Raji (cell line): ENCODE results near the gene GARIN5A.

ENCODE experiments used
- POLR2A ChIP-seq: IDR thresholded peaks from 2 replicates; pipeline ENCODE4 v1.6.1; 2011; ENCODE audit warnings: low read depth, low read length, control low read depth; ENCODE audit not compliant: insufficient read depth

GARIN5A gene

DNA sequence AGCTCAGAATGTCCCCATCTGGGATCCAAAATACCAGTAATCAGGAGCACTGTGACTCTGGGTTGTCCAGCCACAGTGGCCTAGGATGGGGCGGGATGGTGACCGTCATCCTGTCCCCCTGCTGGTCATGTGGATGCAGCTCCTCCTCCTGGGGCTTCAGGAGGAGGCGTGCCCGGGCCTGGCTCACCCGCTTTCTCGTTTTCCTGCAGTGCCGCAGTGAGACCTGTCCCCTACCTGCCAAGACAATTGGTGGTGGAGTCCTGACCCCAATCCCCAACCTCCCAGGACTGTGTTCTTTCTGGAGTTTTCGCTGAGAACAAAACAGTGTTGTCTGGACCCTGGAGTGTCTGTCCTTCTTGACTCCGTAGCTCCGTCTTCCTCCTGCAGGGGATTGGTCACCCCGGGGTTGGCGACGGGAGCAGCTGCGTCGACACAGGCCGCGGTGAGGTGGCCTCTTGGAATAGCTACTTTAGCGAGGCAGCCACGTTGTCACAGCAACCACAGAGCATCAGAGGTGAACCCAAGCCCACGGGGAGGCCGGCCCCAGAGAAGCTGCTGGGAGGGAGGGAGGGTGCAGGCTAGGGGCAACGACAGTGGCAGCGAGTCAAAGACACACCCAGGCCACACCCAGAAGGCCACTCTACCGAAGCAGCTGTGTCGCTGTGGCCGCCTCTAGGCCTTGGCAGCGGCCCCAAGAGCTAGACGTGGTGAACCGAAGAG lies 10.5 kb downstream of the GARIN5A start:
- no peak for TF ChIP-seq POLR2A

GRCh38 chr19:50465000-50465399 lies 11.6 kb downstream of the GARIN5A start:
- no peak for TF ChIP-seq POLR2A

DNA sequence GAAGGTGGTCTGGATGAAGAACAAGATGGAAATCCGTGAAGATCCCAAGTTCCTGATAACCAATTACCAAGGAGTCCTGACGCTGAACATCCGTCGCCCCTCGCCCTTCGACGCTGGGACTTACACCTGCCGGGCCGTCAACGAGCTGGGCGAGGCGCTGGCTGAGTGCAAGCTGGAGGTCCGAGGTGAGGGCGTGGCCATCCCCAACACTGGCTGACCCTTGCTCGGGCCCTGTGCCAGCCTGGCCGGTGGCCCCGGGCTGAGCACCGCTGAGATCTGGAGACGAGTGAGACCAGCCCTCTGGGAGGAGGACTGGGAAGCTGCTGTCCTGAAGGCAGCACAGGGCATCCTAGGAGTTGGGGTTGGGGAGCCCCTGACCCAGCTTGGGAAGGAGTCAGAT lies 12.3 kb downstream of the GARIN5A start:
- TF ChIP-seq POLR2A: no peak

DNA sequence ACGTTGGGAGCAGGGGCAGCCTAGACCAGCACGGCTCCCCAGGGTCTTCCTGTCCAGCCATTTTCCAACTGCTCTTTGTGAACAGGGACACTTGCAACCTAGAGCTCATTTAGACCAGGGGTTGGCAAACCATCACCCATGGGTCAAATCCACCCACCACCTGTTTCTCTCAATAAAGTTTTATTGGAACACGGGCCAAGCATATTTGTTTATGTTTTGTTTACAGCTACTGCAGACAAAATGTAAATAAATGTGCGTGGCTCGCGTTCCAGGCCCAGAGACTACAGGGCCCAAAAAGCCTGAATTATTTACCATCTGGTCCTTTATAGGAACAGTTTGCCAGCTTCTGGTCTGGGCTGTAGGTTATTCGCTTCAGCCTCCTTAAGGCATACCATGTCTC lies 13.7 kb downstream of the GARIN5A start:
- no peak for TF ChIP-seq POLR2A

DNA sequence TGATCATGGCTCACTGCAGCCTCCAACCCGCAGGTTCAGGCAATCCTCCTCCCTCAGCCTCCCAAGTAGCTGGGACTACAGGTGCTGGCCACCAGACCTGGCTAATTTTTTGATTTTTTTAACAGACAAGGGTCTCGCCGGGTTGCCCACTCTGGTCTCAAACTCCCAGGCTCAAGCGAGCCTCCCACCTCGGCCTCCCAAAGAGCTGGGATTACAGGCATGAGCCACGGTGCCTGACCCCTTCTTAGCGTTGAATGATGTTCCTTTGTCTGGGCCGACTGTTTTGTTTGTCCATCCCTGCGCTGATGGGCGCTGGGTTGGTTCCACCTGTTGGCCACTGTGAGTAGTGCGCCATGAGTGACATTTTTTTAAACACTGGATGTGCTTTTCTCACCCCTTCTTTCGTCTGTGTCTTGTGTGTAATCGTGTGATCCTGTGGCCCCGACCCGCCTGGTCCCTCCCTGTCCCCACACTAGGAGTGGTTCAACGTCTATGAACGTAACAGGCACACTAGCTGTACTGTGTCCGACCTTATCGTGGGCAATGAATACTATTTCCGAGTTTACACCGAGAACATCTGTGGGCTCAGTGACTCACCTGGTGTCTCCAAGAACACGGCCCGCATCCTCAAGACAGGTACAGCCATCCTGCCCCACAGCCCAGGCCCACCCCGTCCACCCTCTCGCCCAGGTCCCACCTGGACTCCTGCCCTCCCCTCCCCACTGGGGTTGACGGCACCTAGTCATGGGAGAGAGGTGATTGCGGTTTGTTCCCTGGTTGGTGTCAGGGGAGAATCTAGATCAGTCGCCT lies 15.4 kb downstream of the GARIN5A start:
- peak; percentile 42 for TF ChIP-seq POLR2A

- TF ChIP-seq POLR2A: peak; percentile 22; the same call in 1 of the 2 replicates
These were observed 16.4 kb downstream of the GARIN5A start for GRCh38 chr19:50460161-50460765.

DNA sequence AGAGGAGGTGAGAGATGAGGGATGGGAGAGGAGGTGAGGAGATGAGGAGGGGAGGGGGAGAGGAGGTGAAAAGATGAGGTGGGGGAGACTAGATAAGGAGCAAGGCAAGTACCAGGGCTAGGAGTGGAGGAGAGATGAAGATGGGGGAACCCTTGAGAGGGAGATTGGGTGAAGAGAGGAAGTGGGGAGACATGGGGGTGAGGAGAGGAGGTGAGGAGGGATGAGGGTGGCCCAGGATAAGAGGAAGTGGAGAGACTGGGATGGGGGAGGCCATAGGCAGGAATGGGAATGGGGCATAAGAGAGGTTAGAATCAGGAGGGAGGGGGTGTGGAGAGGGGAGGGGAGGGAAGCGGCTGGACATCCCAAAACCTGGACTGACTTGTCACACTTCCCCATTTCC lies 17.0 kb downstream of the GARIN5A start:
- TF ChIP-seq POLR2A: no peak

- no peak for TF ChIP-seq POLR2A
These were observed 17.6 kb downstream of the GARIN5A start for GRCh38 chr19:50459067-50459456.

DNA sequence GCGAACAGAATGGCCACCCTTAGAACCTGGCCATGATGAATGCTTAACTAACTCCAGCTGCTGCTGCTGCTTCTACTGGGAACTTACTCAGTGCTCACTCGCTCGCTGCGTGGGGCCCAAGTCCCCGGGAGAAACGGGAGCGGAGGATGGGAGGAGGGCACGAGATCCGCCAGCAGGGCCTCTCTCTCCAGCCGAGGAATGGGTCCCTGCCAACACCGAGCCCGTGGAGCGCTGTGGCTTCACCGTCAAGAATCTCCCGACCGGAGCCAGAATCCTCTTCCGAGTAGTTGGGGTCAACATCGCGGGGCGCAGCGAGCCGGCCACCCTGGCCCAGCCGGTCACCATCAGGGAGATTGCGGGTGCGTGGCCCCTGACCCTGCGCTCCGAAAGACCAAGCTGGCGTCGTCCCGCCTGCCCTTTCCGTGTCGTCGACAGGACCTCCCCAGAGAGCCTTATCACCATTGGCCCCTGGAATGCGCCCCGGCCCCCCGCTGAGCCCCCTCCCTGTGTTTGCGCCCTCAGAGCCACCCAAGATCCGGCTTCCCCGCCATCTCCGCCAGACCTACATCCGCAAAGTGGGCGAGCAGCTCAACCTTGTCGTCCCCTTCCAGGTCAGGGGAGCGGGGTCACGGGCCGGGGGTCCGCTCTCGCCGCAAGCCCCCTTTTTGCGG lies 18.1 kb downstream of the GARIN5A start:
- no peak for TF ChIP-seq POLR2A

DNA sequence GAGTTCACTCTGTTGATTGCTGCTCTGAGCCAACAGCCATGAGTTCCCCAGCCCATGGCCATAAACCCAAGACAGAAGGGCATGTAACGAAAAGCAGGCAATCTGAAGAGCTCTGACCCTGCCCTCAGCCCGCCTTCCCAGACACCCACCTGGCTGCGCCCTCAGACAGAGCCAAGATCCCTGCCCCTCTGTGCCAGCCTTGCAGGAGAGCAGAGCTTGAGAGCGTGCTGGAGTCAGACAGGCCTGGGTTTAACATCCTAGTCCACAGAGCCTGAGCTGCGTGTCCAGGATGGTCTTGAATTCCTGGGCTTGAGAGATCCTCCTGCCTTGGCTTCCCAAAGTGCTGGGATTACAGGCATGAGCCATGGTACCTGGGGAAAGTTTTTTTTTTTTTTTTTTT lies 19.3 kb downstream of the GARIN5A start:
- no peak for TF ChIP-seq POLR2A

DNA sequence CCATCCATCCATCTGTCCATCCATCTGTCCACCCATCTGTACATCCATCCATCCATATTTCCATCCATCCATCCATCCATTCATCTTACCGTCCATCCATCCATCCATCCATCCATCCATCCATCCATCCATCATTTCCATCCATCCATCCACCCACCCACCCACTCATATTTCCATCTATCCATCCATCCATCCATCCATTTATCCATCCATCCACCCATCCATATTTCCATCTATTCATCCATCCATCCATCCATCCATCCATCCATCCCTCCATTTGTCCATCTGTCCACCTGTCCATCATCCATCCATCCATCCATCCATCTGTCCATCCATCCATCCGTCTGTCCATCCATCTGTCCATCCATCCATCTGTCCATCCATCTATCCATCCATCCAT lies 20.7 kb downstream of the GARIN5A start:
- no peak for TF ChIP-seq POLR2A

GRCh38 chr19:50453243-50453642 lies 23.4 kb downstream of the GARIN5A start:
- no peak for TF ChIP-seq POLR2A

DNA sequence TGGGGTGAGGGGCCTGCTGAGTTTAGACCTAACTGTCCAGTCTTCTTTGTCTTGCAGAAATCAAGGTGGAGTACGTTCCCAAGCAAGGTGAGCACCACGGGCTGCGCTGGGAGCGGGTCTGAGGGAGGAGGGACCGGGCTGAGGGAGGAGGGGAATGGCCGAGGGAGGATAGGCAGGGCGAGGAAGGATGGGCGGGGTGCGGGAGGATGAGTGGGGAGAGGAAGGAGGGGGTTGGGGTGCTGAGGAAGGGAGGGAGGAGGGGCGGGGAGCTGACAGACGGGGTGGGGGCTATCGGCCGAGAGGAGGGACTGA lies 25.5 kb downstream of the GARIN5A start:
- no peak for TF ChIP-seq POLR2A

DNA sequence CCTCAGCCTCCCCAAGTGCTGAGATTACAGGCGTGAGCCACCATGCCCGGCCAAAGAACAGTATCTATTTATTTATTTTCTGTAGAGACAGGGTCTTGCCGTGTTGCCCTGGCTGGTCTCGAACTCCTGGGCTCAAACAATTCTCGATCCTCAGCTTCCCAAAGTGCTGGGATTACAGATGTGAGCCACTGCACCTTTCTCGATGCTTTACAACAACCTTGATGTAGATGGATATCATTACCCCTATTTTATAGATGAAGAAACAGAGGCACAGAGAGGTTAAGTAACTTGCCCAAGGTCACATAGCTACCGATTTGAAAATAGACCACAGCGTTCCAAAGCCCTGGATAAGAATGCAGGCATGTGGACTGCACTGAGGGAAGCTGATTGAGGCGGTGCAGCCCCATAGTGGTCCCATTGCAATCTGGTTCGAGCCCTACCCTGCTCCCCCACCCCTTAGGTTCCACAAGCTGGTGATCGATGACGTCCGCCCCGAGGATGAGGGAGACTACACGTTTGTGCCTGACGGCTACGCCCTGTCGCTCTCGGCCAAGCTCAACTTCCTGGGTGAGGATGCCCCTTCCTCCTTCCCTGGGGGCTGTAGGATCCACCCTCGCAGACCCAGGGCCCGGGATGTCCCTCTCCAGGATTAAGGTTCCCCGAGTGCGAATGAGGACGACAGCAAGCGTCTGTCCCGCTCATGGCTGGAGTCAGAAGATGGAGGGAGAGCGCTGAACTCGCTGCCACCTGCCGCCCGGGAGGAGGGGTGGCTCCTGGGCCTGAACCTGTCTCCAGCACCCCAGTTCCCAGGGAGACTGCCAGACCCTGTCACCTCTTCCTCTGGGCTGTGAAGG lies 26.1 kb downstream of the GARIN5A start:
- TF ChIP-seq POLR2A: no peak

GRCh38 chr19:50449236-50449899 lies 27.3 kb downstream of the GARIN5A start:
- no peak for TF ChIP-seq POLR2A

GRCh38 chr19:50447750-50448149 lies 28.9 kb downstream of the GARIN5A start:
- no peak for TF ChIP-seq POLR2A
